ENCODE measurements around the gene TBC1D22A. TPM values are rescaled to one million over a fixed set of nuclear protein-coding genes. Genes with fewer than 3 reads are reported as not detected.

Gene TBC1D22A
- total and polyA plus RNA-seq, 4 experiments from 2014 or later = 20.6 to 49.2 (median 36.7) TPM

DNA sequence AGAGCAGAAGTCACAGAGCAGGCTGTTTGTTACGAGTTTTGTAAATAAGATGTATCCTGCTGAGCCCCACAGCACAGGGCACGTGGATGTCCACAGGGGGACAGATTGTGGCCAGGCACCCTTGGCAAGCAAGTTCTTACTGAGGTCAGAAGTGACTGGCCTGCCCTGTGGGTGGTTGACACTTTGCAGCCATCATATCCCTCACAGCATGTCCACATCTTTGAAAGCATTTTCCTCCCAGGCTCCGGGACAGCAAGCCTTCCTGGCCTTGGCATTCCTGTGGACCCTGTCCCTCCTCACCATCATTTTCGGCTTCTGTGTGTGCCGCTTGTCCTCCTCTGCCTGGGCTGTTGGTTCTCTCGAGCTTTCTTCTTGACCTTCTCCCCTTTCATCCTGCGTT is 189.5 kb downstream of the TBC1D22A start:
- no peaks in the 10 kb centered on the region for H3K27me3 ChIP-seq (ENCODE audit: insufficient read depth, low read length)
- no peaks in the 10 kb centered on the region for H3K36me3 ChIP-seq (ENCODE audit: insufficient read depth, low read length)
- H3K4me3 ChIP-seq (ENCODE audit: low read length in 2 of 2) = no peak overlapping the region
- CTCF ChIA-PET (ENCODE audit: partially characterized antibody) = interaction anchor here (0.9 kb wide), 1 partner anchor 15 kb away, joined by 3 read pairs; no protein-coding TSS in a partner anchor
- H3K4me3 Mint-ChIP-seq = no peak overlapping the region
- H3K27ac Mint-ChIP-seq = peak overlapping the region in 1 of 7 donors; percentile 48
- H3K36me3 Mint-ChIP-seq = peaks cover 13 to 33% of the 10 kb centered on the region in 2 donors
- H3K27ac ChIP-seq (ENCODE audit: low read depth, low read length) = no peak overlapping the region
- intact Hi-C loops (cut with micrococcal nuclease) = no loop called here
- no peaks in the 10 kb centered on the region for H3K4me1 ChIP-seq (ENCODE audit: insufficient read depth, low read length)
- DNase-seq = no peak
- H3K27me3 Mint-ChIP-seq = no peaks in the 10 kb centered on the region
- POLR2A ChIA-PET (ENCODE audit: partially characterized antibody) = no interaction called here
- H3K9me3 Mint-ChIP-seq = no peaks in the 10 kb centered on the region
- no peaks in the 10 kb centered on the region for H3K9me3 ChIP-seq (ENCODE audit: control insufficient read depth in 1 of 2, low read length in 2 of 2)
- H3K4me1 Mint-ChIP-seq = peaks cover 19 to 28% (median 24%) of the 10 kb centered on the region in 4 donors

DNA sequence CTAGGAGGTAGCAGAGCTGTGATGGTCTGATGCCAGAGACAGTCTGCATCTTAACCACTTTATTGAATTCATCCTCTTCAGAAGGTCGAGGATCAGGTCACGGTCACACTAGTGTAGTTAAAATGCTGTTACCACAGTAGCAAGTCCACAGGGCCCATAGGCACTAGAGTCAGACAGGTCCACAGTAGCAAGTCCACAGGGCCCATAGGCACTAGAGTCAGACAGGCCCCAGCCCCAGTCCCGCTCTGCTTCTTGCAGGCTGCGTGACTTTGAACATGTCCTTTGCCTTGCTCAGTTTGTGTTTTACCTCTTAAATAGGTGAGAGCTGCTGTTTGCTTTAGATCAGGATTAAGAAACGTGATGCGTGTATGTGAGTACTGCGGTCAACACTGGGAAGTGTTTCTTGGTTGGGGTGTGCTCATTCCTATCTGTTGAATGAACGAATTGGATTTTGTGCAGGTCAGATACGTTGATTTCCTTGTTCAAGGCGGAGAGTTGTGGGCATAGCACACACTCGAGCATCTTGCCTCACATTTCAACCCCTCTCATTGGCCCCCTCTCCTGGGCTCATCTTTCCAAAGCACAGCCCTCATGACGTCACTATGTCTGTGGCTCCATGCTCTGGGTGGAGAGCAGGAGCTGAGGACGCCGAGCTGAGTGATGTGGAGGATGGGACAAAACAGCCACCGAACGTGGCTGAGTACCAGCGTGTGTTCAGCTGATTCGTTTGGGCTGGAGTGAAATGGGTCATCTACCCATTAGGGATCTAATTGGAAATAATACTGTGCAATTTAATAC is 191.7 kb downstream of the TBC1D22A start:
- Mint-ChIP-seq H3K9me3 (no peaks in the 10 kb centered on the region), H3K27ac (peak overlapping the region in 2 of 7 donors; percentile 24 to 66), H3K4me3 (no peak overlapping the region), H3K27me3 (no peaks in the 10 kb centered on the region), H3K4me1 (peaks cover 8 to 25% (median 17%) of the 10 kb centered on the region in 4 donors), H3K36me3 (peaks cover 11 to 34% of the 10 kb centered on the region in 2 donors)
- POLR2A ChIA-PET (ENCODE audit: partially characterized antibody) = no interaction called here
- intact Hi-C loops (cut with micrococcal nuclease) = no loop called here
- no peaks in the 10 kb centered on the region for H3K9me3 ChIP-seq (ENCODE audit: control insufficient read depth in 1 of 2, low read length in 2 of 2)
- no peak for DNase-seq
- H3K4me3 ChIP-seq (ENCODE audit: low read length in 2 of 2) = no peak overlapping the region
- H3K36me3 ChIP-seq (ENCODE audit: insufficient read depth, low read length) = no peaks in the 10 kb centered on the region
- H3K27me3 ChIP-seq (ENCODE audit: insufficient read depth, low read length) = no peaks in the 10 kb centered on the region
- H3K27ac ChIP-seq (ENCODE audit: low read depth, low read length) = no peak overlapping the region
- CTCF ChIA-PET (ENCODE audit: partially characterized antibody) = no interaction called here
- H3K4me1 ChIP-seq (ENCODE audit: insufficient read depth, low read length) = no peaks in the 10 kb centered on the region

DNA sequence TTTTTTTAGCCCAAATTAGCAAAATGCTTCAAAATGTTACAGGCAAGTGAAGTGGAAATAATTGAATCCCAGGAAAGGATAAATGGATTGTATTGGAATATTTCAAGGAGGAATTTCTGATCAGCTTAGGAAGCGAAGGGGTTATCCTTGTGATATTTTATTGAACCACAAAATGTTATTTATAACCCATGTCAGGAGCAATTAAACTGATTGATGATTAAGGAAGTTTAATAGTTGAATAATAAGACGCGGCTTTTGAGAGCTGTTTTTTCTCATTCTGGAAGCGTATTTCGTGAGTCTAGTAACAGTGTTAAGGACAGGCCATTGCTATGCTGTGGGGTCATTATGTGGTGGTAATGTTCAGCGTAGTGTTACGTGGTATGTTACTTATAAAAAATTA is 192.3 kb downstream of the TBC1D22A start:
- H3K4me3 ChIP-seq (ENCODE audit: low read length in 2 of 2) = no peak overlapping the region
- CTCF ChIA-PET (ENCODE audit: partially characterized antibody) = no interaction called here
- peaks cover 5 to 20% (median 13%) of the 10 kb centered on the region in 4 donors for H3K4me1 Mint-ChIP-seq
- no peaks in the 10 kb centered on the region for H3K9me3 Mint-ChIP-seq
- peaks cover 7 to 30% of the 10 kb centered on the region in 2 donors for H3K36me3 Mint-ChIP-seq
- no peak overlapping the region for H3K4me3 Mint-ChIP-seq
- POLR2A ChIA-PET (ENCODE audit: partially characterized antibody) = no interaction called here
- H3K4me1 ChIP-seq (ENCODE audit: insufficient read depth, low read length) = no peaks in the 10 kb centered on the region
- intact Hi-C loops (cut with micrococcal nuclease) = no loop called here
- no peaks in the 10 kb centered on the region for H3K27me3 ChIP-seq (ENCODE audit: insufficient read depth, low read length)
- H3K9me3 ChIP-seq (ENCODE audit: control insufficient read depth in 1 of 2, low read length in 2 of 2) = no peaks in the 10 kb centered on the region
- H3K27me3 Mint-ChIP-seq = no peaks in the 10 kb centered on the region
- H3K27ac ChIP-seq (ENCODE audit: low read depth, low read length) = no peak overlapping the region
- peak overlapping the region in 1 of 7 donors; percentile 24 for H3K27ac Mint-ChIP-seq
- no peaks in the 10 kb centered on the region for H3K36me3 ChIP-seq (ENCODE audit: insufficient read depth, low read length)
- no peak for DNase-seq

DNA sequence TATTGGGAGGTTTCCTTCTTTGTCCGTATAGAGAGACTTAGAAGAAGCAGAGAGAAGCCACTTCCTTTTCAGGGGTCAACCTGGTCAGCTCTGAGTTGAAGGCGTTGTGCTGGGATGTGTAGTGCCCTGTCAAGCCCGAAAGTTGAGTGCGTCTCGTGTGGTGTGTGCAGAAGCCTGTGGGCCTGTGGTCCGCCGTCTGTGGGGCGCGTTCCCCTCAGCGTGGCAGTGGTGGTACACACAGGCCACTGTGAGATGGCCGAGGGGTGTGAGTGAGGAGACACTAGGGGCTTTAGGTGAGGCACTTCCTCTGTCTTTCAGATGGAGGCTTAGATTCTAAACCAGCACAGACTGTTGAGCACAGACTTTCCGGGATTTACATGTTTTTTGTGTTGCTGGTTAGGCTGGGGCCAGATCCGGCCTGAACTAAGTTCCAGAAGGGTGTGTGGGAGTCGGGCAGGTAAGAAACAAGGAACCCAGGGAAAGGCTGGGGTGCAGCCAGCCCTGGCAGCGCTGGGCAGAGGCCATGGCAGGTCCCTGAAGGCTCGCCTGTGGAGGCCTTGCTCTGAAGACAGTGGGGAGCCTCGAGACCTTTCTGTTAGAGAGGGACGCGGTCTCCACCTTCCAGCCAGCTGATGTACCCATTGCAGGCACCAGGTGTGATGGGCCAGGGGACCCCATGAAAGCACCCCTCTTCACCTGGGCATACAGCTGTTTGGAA is 194.2 kb downstream of the TBC1D22A start:
- H3K27ac Mint-ChIP-seq = peak overlapping the region in 3 of 7 donors; percentile 26 to 70 (median 43)
- H3K36me3 ChIP-seq (ENCODE audit: insufficient read depth, low read length) = no peaks in the 10 kb centered on the region
- H3K27ac ChIP-seq (ENCODE audit: low read depth, low read length) = no peak overlapping the region
- intact Hi-C loops (cut with micrococcal nuclease) = no loop called here
- H3K9me3 ChIP-seq (ENCODE audit: control insufficient read depth in 1 of 2, low read length in 2 of 2) = no peaks in the 10 kb centered on the region
- DNase-seq = no peak
- H3K36me3 Mint-ChIP-seq = peaks cover 7 to 28% of the 10 kb centered on the region in 2 donors
- no peak overlapping the region for H3K4me3 ChIP-seq (ENCODE audit: low read length in 2 of 2)
- CTCF ChIA-PET (ENCODE audit: partially characterized antibody) = no interaction called here
- no peaks in the 10 kb centered on the region for H3K9me3 Mint-ChIP-seq
- no peaks in the 10 kb centered on the region for H3K27me3 ChIP-seq (ENCODE audit: insufficient read depth, low read length)
- peaks cover 4 to 14% (median 11%) of the 10 kb centered on the region in 4 donors for H3K4me1 Mint-ChIP-seq
- no peaks in the 10 kb centered on the region for H3K4me1 ChIP-seq (ENCODE audit: insufficient read depth, low read length)
- no peaks in the 10 kb centered on the region for H3K27me3 Mint-ChIP-seq
- H3K4me3 Mint-ChIP-seq = peak overlapping the region in 1 of 8 donors; percentile 18
- POLR2A ChIA-PET (ENCODE audit: partially characterized antibody) = no interaction called here

DNA sequence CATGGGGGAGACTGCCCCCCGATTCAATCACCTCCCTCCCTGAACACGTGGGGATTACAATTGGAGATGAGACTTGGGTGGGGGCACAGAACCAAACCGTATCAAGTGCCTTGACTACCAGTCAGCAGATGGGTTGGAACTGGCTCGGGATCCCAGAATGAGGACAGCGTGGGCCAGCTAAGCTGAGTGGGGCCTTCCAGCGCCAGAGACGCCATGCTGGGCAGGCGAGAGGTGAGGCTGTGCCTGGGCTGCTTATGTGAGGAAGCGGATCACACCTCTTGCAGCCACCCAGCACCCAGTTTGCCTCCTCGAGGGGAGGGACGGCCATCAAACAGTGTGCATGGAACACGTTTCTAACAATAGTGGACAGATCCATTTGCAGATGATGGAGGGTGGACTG is 195.1 kb downstream of the TBC1D22A start:
- no peaks in the 10 kb centered on the region for H3K27me3 ChIP-seq (ENCODE audit: insufficient read depth, low read length)
- H3K4me1 ChIP-seq (ENCODE audit: insufficient read depth, low read length) = no peaks in the 10 kb centered on the region
- H3K4me3 ChIP-seq (ENCODE audit: low read length in 2 of 2) = no peak overlapping the region
- Mint-ChIP-seq H3K36me3 (peaks cover 9 to 31% of the 10 kb centered on the region in 2 donors), H3K4me3 (no peak overlapping the region), H3K9me3 (no peaks in the 10 kb centered on the region), H3K27ac (no peak overlapping the region), H3K4me1 (peaks cover 6 to 17% (median 12%) of the 10 kb centered on the region in 4 donors), H3K27me3 (no peaks in the 10 kb centered on the region)
- ChIA-PET POLR2A (ENCODE audit: partially characterized antibody) (no interaction called here), CTCF (ENCODE audit: partially characterized antibody) (no interaction called here)
- no peak for DNase-seq
- intact Hi-C loops (cut with micrococcal nuclease) = no loop called here
- no peaks in the 10 kb centered on the region for H3K36me3 ChIP-seq (ENCODE audit: insufficient read depth, low read length)
- no peak overlapping the region for H3K27ac ChIP-seq (ENCODE audit: low read depth, low read length)
- H3K9me3 ChIP-seq (ENCODE audit: control insufficient read depth in 1 of 2, low read length in 2 of 2) = no peaks in the 10 kb centered on the region

DNA sequence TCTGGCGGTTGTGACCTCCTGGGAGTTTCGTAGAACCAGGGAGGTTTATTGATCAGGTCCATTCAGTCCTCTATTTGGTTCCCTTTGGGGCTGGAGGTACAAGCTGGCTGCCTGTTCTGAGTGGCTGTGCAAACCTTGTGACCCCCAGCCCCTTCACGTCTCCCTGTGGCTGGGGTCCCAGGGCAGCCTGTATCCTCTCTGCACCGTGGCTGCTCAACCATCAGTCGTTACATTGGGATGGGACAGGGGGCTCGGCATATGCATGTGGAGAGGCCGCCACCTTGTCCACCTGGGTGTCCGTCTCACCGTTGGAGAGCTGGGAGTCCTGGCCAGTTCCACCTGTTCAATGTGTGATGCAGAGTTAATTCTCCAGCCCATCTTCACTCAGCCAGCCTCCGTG is 195.7 kb downstream of the TBC1D22A start:
- H3K36me3 Mint-ChIP-seq = peaks cover 10 to 31% of the 10 kb centered on the region in 2 donors
- H3K4me3 Mint-ChIP-seq = no peak overlapping the region
- ChIA-PET CTCF (ENCODE audit: partially characterized antibody) (no interaction called here), POLR2A (ENCODE audit: partially characterized antibody) (no interaction called here)
- peaks cover 6 to 18% (median 13%) of the 10 kb centered on the region in 4 donors for H3K4me1 Mint-ChIP-seq
- Histone ChIP-seq H3K9me3 (ENCODE audit: control insufficient read depth in 1 of 2, low read length in 2 of 2) (no peaks in the 10 kb centered on the region), H3K36me3 (ENCODE audit: insufficient read depth, low read length) (no peaks in the 10 kb centered on the region), H3K4me3 (ENCODE audit: low read length in 2 of 2) (no peak overlapping the region), H3K27ac (ENCODE audit: low read depth, low read length) (no peak overlapping the region), H3K27me3 (ENCODE audit: insufficient read depth, low read length) (no peaks in the 10 kb centered on the region), H3K4me1 (ENCODE audit: insufficient read depth, low read length) (no peaks in the 10 kb centered on the region)
- H3K27ac Mint-ChIP-seq = peak overlapping the region in 2 of 7 donors; percentile 29 to 42
- DNase-seq = no peak
- H3K27me3 Mint-ChIP-seq = no peaks in the 10 kb centered on the region
- intact Hi-C loops (cut with micrococcal nuclease) = no loop called here
- H3K9me3 Mint-ChIP-seq = no peaks in the 10 kb centered on the region

DNA sequence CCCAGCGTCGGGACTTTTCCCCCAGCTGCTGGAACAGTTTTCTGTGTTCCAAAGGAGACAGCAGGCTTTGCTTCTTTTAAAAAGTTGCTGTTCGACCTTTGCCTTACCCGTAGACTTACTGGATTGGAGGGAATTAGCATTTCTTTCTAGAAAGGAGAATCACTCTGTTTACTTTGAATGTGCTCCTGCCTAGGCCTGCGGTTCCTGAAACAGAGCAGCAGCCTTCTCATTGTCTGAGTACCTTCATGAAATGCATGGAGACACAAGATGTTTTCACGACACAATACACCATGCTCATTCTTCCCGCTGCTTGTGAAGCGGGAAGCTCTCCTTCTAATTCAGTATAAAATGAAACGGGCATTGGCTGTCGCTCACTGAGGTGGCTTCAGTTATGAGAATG is 196.2 kb downstream of the TBC1D22A start:
- CTCF ChIA-PET (ENCODE audit: partially characterized antibody) = no interaction called here
- intact Hi-C loops (cut with micrococcal nuclease) = no loop called here

More for the DNA sequence above, 196.2 kb downstream of the TBC1D22A start:
- Mint-ChIP-seq H3K36me3 (peaks cover 10 to 28% of the 10 kb centered on the region in 2 donors), H3K4me3 (no peak overlapping the region), H3K27ac (peak overlapping the region in 1 of 7 donors; percentile 29), H3K9me3 (no peaks in the 10 kb centered on the region), H3K27me3 (no peaks in the 10 kb centered on the region), H3K4me1 (peaks cover 6 to 19% (median 15%) of the 10 kb centered on the region in 4 donors)
- H3K36me3 ChIP-seq (ENCODE audit: insufficient read depth, low read length) = no peaks in the 10 kb centered on the region
- no peak overlapping the region for H3K27ac ChIP-seq (ENCODE audit: low read depth, low read length)
- POLR2A ChIA-PET (ENCODE audit: partially characterized antibody) = no interaction called here
- DNase-seq = no peak
- H3K27me3 ChIP-seq (ENCODE audit: insufficient read depth, low read length) = no peaks in the 10 kb centered on the region
- no peaks in the 10 kb centered on the region for H3K9me3 ChIP-seq (ENCODE audit: control insufficient read depth in 1 of 2, low read length in 2 of 2)
- no peaks in the 10 kb centered on the region for H3K4me1 ChIP-seq (ENCODE audit: insufficient read depth, low read length)
- no peak overlapping the region for H3K4me3 ChIP-seq (ENCODE audit: low read length in 2 of 2)

Data from CD4-positive, alpha-beta memory T cell (primary cell).